ENCODE data around the gene OSTM1. TPM values are rescaled to one million over a fixed set of nuclear protein-coding genes. Genes with fewer than 3 reads are reported as not detected.

Gene OSTM1
- total and polyA plus RNA-seq, 2 of the 8 experiments (the other 6 are each of a cell fraction or from before 2014, with no cell fraction given), result 17.7 to 26.1 TPM

GRCh38 chr6:108039681-108040080 is 34.9 kb downstream of the OSTM1 start:
- no peaks in the 10 kb centered on the region for H4K20me1 ChIP-seq (replicated peaks in 1 of 2; ENCODE audit: control insufficient read depth in 1 of 2, insufficient read depth in 2 of 2, low read length in 2 of 2)
- ChIA-PET CTCF (ENCODE audit: partially characterized antibody) (interaction anchor here (0.9 to 5.5 kb wide), 4 partner anchors 8 to 58 kb away, joined by 3 to 42 read pairs (median 10); no protein-coding TSS in a partner anchor), POLR2A (ENCODE audit: partially characterized antibody) (no interaction called here)
- FAIRE-seq, result no peak
- no peak overlapping the region for H3K4me2 ChIP-seq (ENCODE audit: insufficient read depth in 1 of 2, low read depth in 2 of 2, low read length in 2 of 2)
- H2BK12ac ChIP-seq (ENCODE audit: low read depth, low read length), result no peak overlapping the region
- H2BK15ac ChIP-seq (ENCODE audit: low read length), result no peak overlapping the region
- no peaks in the 10 kb centered on the region for H3K9me3 ChIP-seq (ENCODE audit: insufficient read depth in 2 of 2, low read depth in 1 of 2, low read length in 1 of 2)
- H3K79me2 ChIP-seq (ENCODE audit: control insufficient read depth in 1 of 2, insufficient read depth in 2 of 2, low read length in 2 of 2), result no peaks in the 10 kb centered on the region
- no peaks in the 10 kb centered on the region for H3K23me2 ChIP-seq (ENCODE audit: low read depth, low read length)
- no peak overlapping the region for H2BK5ac ChIP-seq (ENCODE audit: low read depth, low read length)
- 97% methylated on average over 8 of the region's 8 CpGs; no CpG with 5 or more reads in 1 of the 2 experiments for WGBS, 2 experiments (ENCODE audit: extremely low coverage in 1 of 2, insufficient coverage in 1 of 2, insufficient read length in 1 of 2, insufficient replicate concordance in 2 of 2, low coverage in 1 of 2, low lambda C conversion rate in 2 of 2, missing lambda C conversion rate in 1 of 2)
- no peak for DNase-seq (ENCODE audit: low read depth in 1 of 2, low spot score in 2 of 2)
- no peak overlapping the region for H3K9ac ChIP-seq (replicated peaks in 1 of 4; ENCODE audit: extremely low read depth in 1 of 4, low read depth in 3 of 4, low read length in 3 of 4)
- H2BK120ac ChIP-seq (replicated peaks; ENCODE audit: low read depth, low read length), result no peak overlapping the region
- H4K8ac ChIP-seq (ENCODE audit: extremely low read depth, insufficient read depth, low read length), result no peak overlapping the region
- TF ChIP-seq POLR2AphosphoS5 (IDR thresholded peaks at IDR 0.05; ENCODE audit: low read depth, low read length) (no peak), SIN3A (conservative IDR thresholded peaks at IDR 0.05 in 1 of 2, IDR thresholded peaks at IDR 0.05 in 1 of 2; ENCODE audit: low read depth in 1 of 2, low read length in 2 of 2) (no peak), KDM5A (IDR thresholded peaks at IDR 0.05; ENCODE audit: low read length) (no peak), SUZ12 (IDR thresholded peaks at IDR 0.05; ENCODE audit: low read length) (no peak), SRF (IDR thresholded peaks at IDR 0.05; ENCODE audit: low read depth, low read length) (no peak), CHD2 (IDR thresholded peaks at IDR 0.05; ENCODE audit: low read length) (no peak), SIRT6 (IDR thresholded peaks at IDR 0.05; ENCODE audit: low read length) (no peak), NANOG (IDR thresholded peaks at IDR 0.05; ENCODE audit: insufficient read depth, low read depth, low read length, poor library complexity, severe bottlenecking) (no peak), FOSL1 (IDR thresholded peaks at IDR 0.05; ENCODE audit: insufficient read depth, low read depth, low read length) (no peak), RBBP5 (IDR thresholded peaks at IDR 0.05; ENCODE audit: borderline replicate concordance, low read depth, low read length) (no peak), CBX8 (IDR thresholded peaks at IDR 0.05; ENCODE audit: borderline replicate concordance, low read depth, low read length) (no peak), TCF12 (IDR thresholded peaks at IDR 0.05; ENCODE audit: low read depth, low read length) (no peak), EGR1 (IDR thresholded peaks at IDR 0.05; ENCODE audit: borderline replicate concordance, low read depth, low read length) (no peak), RFX5 (IDR thresholded peaks at IDR 0.05; ENCODE audit: borderline replicate concordance, low read depth, low read length) (no peak), YY1 (IDR thresholded peaks at IDR 0.05; ENCODE audit: low read depth, low read length) (no peak)
- H3K23ac ChIP-seq (ENCODE audit: insufficient read length), result no peak overlapping the region
- no peak overlapping the region for H3K56ac ChIP-seq (replicated peaks; ENCODE audit: insufficient read length, low read depth, low read length)
- no peak overlapping the region for H2AK5ac ChIP-seq (ENCODE audit: low read depth, low read length)
- peaks cover 0 to 24% (median 10%) of the 10 kb centered on the region in 4 experiments; a peak in 3 of 8 replicates for H3K36me3 ChIP-seq (ENCODE audit: control insufficient read depth in 2 of 4, insufficient read depth in 4 of 4, low read length in 3 of 4)
- H3K14ac ChIP-seq (ENCODE audit: insufficient read length), result no peak overlapping the region
- H3K27me3 ChIP-seq (replicated peaks in 1 of 4; ENCODE audit: control insufficient read depth in 3 of 4, extremely low read depth in 1 of 4, insufficient read depth in 3 of 4, low read length in 3 of 4), result no peaks in the 10 kb centered on the region
- H3K27ac ChIP-seq (ENCODE audit: low read depth, low read length), result no peak overlapping the region
- H3K4me3 ChIP-seq (ENCODE audit: extremely low read depth in 1 of 4, insufficient read depth in 2 of 4, low read depth in 3 of 4, low read length in 4 of 4), result no peak overlapping the region
- no peaks in the 10 kb centered on the region for H3K79me1 ChIP-seq (ENCODE audit: low read depth, low read length)
- H2BK20ac ChIP-seq (ENCODE audit: low read length), result no peak overlapping the region
- H2AFZ ChIP-seq (ENCODE audit: low read length), result no peak overlapping the region
- H4K91ac ChIP-seq (replicated peaks; ENCODE audit: insufficient read length, low read length), result no peak overlapping the region
- H3K4ac ChIP-seq (replicated peaks; ENCODE audit: insufficient read length, low read depth, low read length), result no peak overlapping the region
- no peak overlapping the region for H3K18ac ChIP-seq (ENCODE audit: extremely low read depth, low read length)
- peaks cover 0 to 4% (median 0%) of the 10 kb centered on the region in 4 experiments; a peak in 1 of 7 replicates for H3K4me1 ChIP-seq (replicated peaks in 1 of 4; ENCODE audit: control insufficient read depth in 3 of 4, insufficient read depth in 4 of 4, low read length in 3 of 4)
- no peak overlapping the region for H4K5ac ChIP-seq (ENCODE audit: insufficient read length, low read depth, low read length)
